GM12864 (cell line): Measurements from ENCODE around the gene PPP2R2B.

Experiments used
- DNase-seq: peaks from one replicate; pipeline ENCODE4 v3.0.0-alpha.2; 2011; ENCODE audit warnings: low read depth
- H3K4me3 ChIP-seq: 2 replicates; pipeline ENCODE4 v1.5.1; 2011; ENCODE audit warnings: mild to moderate bottlenecking, low read depth, low read length, control low read depth
- TF ChIP-seq, protein P1 (sequence below): IDR thresholded peaks from 2 replicates; pipeline ENCODE4 v1.5.1; 2011; ENCODE audit warnings: low read depth, mild to moderate bottlenecking, moderate library complexity, low read length, control low read depth, inconsistent platforms; ENCODE audit errors: missing control alignments

The PPP2R2B gene

DNA sequence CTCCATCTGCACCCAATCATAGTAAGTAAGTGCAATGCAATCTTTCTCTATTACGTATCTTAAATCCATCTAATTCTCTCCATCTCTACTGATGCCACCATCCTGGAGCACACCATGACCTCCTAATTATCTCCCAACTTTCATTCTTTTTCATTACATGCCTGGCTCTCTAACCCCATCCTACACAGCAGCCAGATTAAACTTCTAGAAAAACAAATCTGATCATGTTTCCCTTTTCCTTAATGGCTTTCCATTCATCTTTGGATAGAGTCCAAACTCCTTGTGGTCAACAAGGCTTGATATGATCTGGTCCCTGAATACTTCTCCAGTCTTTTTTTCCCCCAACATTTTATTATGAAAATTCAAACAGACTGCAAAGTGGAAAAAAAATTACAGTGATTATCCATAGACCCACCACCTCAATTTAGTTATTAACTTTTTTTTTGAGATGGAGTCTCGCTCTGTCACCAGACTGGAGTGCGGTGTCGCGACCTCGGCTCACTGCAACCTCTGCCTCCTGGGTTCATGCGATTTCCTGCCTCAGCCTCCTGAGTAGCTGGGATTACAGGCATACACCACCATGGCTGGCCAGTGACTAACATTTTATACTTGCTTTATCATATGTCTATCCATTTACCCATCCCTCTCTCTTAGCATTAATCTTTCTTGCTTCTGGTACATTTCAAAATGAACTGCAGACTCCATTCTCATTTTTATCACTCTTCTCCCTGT lies 5.2 kb downstream of the PPP2R2B start:
- no peak overlapping the region for H3K4me3 ChIP-seq
- TF ChIP-seq, protein P1, sequence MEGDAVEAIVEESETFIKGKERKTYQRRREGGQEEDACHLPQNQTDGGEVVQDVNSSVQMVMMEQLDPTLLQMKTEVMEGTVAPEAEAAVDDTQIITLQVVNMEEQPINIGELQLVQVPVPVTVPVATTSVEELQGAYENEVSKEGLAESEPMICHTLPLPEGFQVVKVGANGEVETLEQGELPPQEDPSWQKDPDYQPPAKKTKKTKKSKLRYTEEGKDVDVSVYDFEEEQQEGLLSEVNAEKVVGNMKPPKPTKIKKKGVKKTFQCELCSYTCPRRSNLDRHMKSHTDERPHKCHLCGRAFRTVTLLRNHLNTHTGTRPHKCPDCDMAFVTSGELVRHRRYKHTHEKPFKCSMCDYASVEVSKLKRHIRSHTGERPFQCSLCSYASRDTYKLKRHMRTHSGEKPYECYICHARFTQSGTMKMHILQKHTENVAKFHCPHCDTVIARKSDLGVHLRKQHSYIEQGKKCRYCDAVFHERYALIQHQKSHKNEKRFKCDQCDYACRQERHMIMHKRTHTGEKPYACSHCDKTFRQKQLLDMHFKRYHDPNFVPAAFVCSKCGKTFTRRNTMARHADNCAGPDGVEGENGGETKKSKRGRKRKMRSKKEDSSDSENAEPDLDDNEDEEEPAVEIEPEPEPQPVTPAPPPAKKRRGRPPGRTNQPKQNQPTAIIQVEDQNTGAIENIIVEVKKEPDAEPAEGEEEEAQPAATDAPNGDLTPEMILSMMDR, result no peak
- no peak for DNase-seq

DNA sequence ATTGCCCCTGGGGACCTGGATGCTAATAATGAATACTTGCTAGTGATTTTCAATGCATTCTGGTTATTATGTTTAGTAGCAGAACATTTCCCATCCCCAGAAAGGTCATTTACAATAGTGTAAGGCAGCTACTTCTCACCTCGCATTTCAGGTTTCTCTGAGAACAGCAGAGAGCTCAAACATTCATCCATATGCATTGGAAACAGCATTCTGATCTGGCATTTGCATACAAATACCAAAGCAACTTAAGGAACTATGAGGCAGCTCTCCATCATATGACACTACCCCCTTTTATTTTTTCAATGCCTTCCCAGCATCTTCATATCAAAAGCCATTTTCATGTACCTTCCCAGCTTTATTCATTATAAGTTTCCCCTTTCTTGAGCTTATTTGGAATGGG lies 6.4 kb downstream of the PPP2R2B start:
- TF ChIP-seq, protein P1, result no peak
- no peak overlapping the region for H3K4me3 ChIP-seq
- DNase-seq, result no peak

DNA sequence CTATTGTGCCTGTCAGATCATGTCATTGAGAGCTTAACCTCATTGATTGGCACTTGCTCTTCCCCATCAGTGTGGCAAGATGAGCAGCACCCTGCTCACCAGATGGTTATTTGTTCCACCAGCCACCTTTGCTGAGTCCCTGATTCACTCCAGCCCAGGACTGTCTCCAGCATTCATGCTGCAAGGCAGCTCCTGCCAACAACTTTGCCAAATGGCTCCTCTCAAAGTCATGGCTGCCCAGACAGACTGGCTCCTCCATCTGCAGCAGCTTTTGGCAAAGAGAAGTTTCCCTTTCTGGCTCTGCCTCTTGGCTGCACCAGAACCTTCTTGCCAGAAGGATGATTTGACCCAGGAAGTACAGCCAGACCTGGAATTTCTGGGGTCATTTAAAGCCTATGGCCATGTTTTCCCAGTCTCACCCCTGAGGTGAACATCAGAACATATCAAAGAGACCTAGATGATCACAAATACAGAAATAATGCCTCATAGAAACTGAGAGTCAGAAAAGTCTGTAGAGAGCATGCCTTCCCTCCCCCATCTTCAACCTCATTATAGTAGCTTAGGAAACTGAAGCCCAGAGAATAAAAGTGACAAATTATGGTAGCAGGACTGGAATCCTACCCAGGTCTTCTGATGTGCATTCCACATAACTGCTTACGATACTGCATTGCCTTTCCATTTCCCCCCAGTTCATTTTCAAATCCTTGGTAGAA lies 10.4 kb downstream of the PPP2R2B start:
- TF ChIP-seq, protein P1, result no peak
- no peak overlapping the region for H3K4me3 ChIP-seq
- no peak for DNase-seq

DNA sequence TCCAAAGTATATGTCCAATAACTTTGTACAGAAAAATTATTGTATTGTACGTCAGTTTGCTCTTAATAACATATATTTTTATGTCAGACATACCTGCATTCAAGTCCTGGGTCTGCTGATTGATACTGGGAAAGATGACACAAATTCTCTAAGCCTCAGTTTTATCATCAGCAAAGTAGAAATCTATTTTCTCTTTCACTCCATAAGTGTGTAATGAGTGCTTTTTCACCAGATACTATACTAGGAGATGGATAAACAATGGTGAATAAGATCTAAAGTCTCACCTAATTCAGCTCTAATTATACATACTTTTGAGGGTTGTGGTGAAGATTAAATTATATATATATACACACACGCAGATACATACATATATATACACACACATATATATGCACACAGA lies 12.3 kb downstream of the PPP2R2B start:
- no peak for DNase-seq
- H3K4me3 ChIP-seq, result no peak overlapping the region
- TF ChIP-seq, protein P1, result no peak

DNA sequence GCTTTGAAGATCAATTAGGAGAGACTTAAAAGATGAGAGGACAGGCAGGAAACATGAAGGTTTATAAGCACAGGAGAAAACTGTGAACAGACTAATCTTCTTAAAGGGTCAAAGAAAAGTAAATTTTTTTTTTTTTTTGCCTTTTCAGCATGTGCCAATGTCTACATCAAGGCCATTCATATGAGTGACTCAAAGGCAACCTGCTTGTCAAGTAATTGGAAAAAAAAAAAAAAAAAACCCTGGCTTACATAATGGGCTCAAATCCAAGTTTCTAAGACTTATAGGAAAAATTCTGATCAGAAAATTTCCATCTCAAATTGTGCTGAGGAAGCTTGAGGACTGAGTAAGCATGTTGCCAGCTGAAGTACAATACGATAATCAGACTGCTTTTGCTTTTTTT lies 15.9 kb downstream of the PPP2R2B start:
- TF ChIP-seq, protein P1, result no peak
- no peak overlapping the region for H3K4me3 ChIP-seq
- no peak for DNase-seq

DNA sequence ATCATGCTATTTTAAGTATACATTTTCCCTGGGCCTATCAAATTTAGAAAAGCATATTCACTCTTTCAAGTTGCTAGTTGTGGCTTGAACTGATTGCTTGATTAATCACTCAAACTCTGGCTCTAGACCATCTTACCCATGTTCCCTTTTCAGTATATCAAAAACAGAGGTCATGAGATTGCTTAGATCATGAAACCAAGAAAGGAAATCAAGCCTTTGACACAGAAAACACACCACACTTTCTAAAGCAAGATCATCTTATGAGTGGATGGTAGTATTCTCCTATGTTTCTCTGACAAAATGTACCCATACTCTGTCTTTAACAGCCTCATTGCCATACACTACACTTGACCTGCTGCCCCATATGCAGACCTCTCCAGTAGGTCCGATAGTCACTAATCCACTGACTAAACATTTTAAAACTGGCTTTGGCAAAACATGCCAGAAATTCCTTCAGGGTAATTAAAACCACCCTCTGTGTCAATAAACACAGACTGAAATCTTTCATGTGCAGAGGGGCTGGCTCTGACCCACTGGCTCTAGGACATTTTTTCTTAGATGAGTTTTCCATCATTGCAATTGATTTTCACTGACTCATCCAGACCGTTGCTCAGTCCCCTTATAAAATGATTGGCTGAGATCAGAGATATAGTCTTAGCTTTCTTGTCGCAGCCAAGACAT lies 18.2 kb downstream of the PPP2R2B start:
- no peak for DNase-seq
- H3K4me3 ChIP-seq, result no peak overlapping the region
- TF ChIP-seq, protein P1, result no peak
